ENCODE measurements around the gene CBR3.

GRCh38 chr21:36180963-36181362, 46.1 kb downstream of the CBR3 start:
- no peak for TF ChIP-seq CTCF (conservative IDR thresholded peaks at IDR 0.05 in 1 of 2, IDR thresholded peaks at IDR 0.05 in 1 of 2; ENCODE audit: extremely low read depth in 1 of 2, insufficient read depth in 1 of 2, low read depth in 1 of 2, low read length in 2 of 2)
- no peak for TF ChIP-seq EZH2 (IDR thresholded peaks at IDR 0.05; ENCODE audit: borderline replicate concordance, low read length)
